Gastrocnemius medialis (tissue), 4 donors: Measurements from ENCODE around the gene KRT82.

ENCODE experiments used
- POLR2A ChIP-seq, 2 donors: fragments of 450-650 bp; IDR thresholded peaks; one replicate each; pipeline ENCODE4 v1.6.1; 2017; ENCODE audit warnings: antibody characterized with exemption in 2 of 2, mild to moderate bottlenecking in 2 of 2, moderate library complexity in 2 of 2
- TF ChIP-seq, protein P1 (sequence below), 5 experiments: fragments of 450-650 bp in 3 of 5; fragments of 200-600 bp in 2 of 5; sonication (generic) in 2 of 5; IDR thresholded peaks in 4 of 5; conservative IDR thresholded peaks in 1 of 5; 1 replicate in 4 of 5; 2 replicates in 1 of 5; pipeline ENCODE4 v1.5.1; 2016 to 2019; ENCODE audit warnings: antibody characterized with exemption in 5 of 5, mild to moderate bottlenecking in 3 of 5, moderate library complexity in 3 of 5

DNA sequence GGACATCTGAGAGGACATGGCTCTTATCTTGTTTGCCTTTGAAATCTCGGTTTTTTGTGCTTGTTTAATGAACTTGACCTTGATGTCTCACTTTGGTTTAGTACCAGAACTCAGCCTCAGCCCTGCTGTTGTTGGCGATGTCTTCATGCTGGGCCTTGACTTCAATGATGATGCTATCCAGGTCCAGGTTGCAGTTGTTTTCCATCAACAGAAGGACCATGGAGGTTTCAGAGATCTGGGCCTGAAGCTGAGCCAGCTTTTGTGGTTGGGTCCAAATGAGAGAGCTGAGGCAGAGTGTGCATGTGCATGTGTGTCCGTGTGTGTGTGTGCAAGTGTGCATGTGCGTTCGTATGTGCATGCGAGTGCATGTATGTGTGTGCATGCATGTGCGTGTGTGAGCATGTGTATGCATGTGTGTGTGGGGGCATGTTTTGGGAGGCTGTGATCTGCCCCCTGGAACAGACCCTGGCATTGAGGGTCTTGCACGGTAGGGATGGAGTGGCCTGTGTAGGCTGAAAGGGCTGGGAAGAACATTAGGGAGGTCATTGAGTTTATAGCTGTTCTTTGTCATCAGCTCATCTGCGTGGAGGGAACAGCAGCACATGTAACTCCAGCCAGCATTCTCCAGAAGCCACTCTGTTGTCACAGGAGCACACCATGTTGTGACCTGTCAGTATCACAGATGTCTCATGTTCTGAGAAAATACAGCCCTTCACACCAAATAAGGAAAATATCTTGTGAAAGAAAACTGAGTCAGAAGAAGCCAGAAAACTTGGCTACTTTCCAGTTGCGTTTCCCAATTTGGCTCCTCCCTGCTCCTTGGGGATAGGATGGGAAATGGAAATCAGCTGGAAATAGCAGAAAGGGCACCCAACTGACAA lies 10.0 kb upstream of the KRT82 start:
- TF ChIP-seq, protein P1, sequence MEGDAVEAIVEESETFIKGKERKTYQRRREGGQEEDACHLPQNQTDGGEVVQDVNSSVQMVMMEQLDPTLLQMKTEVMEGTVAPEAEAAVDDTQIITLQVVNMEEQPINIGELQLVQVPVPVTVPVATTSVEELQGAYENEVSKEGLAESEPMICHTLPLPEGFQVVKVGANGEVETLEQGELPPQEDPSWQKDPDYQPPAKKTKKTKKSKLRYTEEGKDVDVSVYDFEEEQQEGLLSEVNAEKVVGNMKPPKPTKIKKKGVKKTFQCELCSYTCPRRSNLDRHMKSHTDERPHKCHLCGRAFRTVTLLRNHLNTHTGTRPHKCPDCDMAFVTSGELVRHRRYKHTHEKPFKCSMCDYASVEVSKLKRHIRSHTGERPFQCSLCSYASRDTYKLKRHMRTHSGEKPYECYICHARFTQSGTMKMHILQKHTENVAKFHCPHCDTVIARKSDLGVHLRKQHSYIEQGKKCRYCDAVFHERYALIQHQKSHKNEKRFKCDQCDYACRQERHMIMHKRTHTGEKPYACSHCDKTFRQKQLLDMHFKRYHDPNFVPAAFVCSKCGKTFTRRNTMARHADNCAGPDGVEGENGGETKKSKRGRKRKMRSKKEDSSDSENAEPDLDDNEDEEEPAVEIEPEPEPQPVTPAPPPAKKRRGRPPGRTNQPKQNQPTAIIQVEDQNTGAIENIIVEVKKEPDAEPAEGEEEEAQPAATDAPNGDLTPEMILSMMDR (IDR thresholded peaks at IDR 0.05 in 4 of 5, conservative IDR thresholded peaks at IDR 0.05 in 1 of 5) = no peak
- TF ChIP-seq POLR2A (IDR thresholded peaks at IDR 0.05) = no peak
